Activated naive CD8-positive, alpha-beta T cell treated with anti-CD3 and anti-CD28 coated beads, Interleukin-2, amount 50 U/mL, for 16 hours (primary cell): ENCODE measurements around the gene COL19A1.
"Not testable (repeated sequence)": the region's sequence is repeated elsewhere in the genome, so short reads cannot be mapped to it uniquely, and the experiment has no call there.

Experiments used
- DNase-seq: peaks from one replicate; pipeline ENCODE4 v3.0.0-alpha.2; 2020; ENCODE audit warnings: low read depth, low spot score

Gene COL19A1

GRCh38 chr6:69958978-69959377 lies 92.6 kb downstream of the COL19A1 start:
- no peak for DNase-seq

DNA sequence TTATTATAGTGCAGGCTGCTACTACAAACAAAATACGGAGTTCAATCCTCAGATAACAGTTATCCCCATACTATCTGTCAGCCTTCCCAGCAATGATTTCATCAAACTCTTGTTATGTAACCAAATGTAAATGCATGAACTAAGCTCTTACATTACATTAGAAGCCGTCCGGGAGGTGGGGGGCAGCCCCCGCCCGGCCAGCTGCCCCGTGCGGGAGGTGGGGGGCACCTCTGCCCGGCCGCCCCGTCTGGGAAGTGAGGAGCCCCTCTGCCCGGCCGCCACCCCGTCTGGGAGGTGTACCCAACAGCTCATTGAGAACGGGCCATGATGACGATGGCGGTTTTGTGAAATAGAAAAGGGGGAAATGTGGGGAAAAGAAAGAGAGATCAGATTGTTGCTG lies 99.6 kb downstream of the COL19A1 start:
- not testable (repeated sequence) for DNase-seq

DNA sequence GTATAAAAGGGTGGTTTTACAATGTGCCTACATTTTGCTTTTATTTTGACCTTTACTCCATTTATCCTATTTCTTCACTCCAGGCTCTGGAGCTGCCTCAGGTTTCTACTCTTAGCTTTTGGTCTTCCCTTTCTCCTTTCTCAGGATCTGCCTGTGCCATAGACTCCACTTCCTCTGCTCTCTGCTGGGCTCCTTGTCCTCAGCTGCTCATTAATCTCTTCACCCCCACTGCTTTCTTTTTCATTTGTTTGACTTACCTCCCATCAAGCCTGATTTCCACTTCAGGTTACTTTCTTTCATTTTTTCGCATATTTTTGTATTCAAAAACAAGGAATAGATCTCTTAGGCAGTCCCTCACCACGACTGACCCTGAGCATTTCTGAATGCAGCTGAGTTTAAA lies 106.8 kb downstream of the COL19A1 start:
- no peak for DNase-seq

DNA sequence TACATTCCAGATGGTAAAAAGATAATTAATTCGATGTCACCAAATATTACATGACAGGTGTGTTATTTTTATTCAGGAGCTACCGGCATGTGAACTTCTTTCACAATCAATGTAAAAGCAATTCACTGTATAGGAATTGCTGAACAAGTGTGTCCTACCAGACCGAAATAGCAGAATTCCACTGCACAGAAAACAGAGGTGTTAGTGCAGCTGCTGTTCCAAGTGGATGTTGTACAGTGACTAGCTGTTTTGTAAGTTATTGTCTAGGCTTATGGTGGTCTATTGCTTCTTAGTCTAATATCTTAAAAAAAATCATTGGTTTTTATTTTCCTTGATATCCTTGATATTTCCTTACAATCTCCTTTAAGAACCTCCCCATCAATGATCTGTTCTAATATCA lies 107.4 kb downstream of the COL19A1 start:
- DNase-seq, result no peak

GRCh38 chr6:69974193-69974592 lies 107.8 kb downstream of the COL19A1 start:
- no peak for DNase-seq

DNA sequence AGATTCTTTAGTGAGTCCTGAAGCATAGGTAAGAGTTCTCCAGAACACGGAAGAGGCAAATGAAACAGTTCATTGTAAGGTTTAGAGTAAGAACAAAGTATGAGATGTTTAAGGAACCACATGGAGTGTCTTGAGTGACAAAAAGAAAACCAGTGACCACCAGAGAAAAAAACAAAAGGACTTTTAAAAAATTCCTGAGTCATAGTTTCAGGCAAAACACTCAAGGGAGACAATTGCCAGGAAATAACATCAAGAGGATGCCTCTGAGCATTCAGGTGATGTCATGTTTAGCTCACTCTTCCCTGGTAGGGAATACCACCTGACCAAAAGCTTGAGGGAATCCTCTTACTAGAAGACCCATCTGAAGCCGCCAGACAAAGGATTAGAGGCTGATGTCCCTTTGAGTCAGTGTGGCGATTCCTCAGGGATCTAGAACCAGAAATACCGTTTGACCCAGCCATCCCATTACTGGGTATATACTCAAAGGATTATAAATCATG lies 110.3 kb downstream of the COL19A1 start:
- DNase-seq, result no peak

DNA sequence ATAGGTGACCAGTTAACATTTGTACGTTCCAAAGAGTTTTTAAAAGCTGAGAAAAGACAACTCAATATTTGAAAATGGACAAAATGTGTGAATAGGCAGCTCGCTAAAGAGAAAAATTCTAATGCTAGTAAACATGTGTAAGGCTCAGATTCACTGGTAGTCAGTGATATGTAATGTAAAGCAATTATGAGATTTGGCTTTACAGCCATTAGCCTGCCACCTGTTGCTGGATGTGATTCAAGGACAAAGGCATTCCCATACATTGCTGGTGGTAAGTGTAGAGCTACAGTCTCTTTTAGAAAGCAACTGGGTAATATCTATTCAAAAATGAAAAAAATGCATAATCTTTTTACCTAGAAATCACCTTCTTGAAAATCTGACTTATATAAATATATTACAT lies 114.3 kb downstream of the COL19A1 start:
- no peak for DNase-seq

DNA sequence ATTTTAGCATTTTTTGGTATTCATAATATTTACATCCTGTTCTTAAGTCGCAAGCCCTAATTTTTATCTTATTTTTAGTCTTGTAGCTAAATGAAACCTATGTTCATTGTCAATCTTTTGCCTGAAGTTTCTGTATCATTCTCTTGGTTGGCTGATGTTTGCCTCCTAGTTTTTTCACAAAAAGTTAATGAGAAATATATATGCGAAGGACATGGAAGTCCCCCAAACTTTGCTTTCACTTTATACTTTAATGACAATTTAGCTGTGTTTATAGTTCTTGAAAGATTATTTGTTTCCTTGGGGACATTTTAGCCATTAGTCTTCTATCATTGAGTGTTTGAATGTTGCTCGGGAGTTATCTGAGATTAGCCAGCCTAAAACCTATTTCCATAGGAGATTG lies 118.2 kb downstream of the COL19A1 start:
- DNase-seq, result no peak

GRCh38 chr6:69985180-69985579 lies 118.8 kb downstream of the COL19A1 start:
- no peak for DNase-seq

- no peak for DNase-seq
Measured at GRCh38 chr6:69987550-69987949, 121.2 kb downstream of the COL19A1 start.

DNA sequence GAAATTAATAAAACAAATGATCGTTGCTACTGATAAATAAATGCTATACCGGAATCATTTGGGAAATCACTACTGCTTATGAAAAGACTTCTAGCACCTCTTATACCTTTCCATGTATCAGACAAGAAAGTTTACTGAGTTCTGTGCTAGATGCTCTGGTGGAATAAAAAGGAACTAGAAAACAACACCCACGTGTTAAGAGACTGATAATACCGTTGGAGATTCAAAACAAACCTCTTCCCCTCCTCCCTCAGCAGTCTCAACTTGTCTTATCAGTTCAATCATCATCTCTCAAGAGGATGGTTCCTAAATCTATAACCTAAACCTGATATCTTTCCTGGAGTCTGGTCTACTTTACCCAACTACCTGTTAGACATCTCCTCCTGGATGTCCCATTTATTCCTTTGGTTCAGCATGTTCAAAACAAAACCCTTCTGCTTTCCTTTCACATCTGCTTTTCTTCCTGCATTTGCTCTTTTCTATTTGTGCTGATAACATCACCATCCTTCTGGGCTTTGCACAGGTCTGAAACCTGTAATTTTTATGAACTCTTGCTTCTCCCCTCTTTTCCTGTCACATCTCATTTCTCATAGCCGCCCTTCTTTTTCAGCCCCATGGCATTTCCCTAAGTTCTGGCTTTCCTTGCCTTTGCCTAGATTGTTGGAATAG lies 122.2 kb downstream of the COL19A1 start:
- DNase-seq, result no peak

GRCh38 chr6:69994251-69994650 lies 127.9 kb downstream of the COL19A1 start:
- no peak for DNase-seq

GRCh38 chr6:70008189-70008588 lies 141.8 kb downstream of the COL19A1 start:
- no peak for DNase-seq

- not testable (repeated sequence) for DNase-seq
Measured at GRCh38 chr6:70010339-70010738, 144.0 kb downstream of the COL19A1 start.

DNA sequence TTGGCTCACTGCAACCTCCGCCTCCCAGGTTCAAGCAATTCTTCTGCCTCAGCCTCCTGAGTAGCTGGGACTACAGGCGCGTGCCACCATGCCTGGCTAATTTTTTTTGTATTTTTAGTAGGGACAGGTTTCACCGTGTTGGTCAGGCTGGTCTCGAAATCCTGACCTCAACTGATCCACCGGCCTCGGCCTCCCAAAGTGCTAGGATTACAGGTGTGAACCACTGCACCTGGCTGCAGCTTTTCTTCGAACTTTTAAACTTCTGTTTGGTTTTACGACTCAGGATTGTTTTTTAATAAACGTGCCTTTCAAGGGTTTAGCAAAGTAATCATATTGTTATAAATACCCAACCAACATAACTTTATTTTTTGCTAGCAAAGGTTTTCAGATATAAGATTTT lies 156.8 kb downstream of the COL19A1 start:
- DNase-seq, result not testable (repeated sequence)

DNA sequence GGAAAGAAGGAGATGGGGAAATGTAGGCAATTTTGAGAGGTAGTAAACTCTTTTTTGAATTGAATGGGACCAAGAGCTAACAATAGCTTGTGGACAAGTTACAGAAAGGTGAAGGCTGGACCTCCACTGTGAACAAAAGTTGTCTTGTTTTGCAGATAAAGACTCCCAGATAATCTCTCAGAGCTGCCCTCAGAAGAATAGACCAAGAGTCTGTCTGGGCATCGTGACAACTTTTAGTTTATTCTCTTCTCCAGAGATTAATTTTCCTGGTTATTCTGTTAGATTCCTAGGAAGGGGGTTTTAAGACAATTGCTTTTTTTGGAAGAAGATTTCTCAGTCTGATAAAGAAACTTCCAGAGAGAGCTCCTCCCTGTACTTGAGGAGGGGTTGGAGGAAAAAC lies 161.9 kb downstream of the COL19A1 start:
- DNase-seq, result no peak

GRCh38 chr6:70028926-70029325 lies 162.6 kb downstream of the COL19A1 start:
- DNase-seq, result no peak

- no peak for DNase-seq
Measured at GRCh38 chr6:70033781-70034180, 167.4 kb downstream of the COL19A1 start.

- DNase-seq, result no peak
Measured at GRCh38 chr6:70037445-70037844, 171.1 kb downstream of the COL19A1 start.

DNA sequence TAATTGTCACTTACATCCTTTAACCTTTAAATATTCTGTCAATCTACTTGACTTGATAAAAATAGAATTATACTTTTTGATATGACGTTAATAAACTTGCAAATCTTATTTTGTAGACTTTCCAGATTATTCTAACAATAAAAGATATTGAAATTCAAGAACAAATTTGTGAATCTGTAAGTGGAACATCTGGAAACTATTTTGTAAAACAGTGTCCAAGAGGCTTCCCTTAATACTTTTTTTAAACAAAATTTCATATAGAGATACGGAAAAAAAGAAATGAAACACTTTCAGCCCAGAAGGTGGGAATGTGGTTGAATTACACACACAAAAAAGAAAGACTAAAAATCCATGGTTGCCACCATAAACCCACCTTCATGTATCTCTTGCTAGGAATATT lies 174.4 kb downstream of the COL19A1 start:
- DNase-seq, result no peak

GRCh38 chr6:70041411-70041810 lies 175.1 kb downstream of the COL19A1 start:
- no peak for DNase-seq

GRCh38 chr6:70045413-70045812 lies 179.1 kb downstream of the COL19A1 start:
- no peak for DNase-seq

- no peak for DNase-seq
Measured at GRCh38 chr6:70051197-70052124, 185.1 kb downstream of the COL19A1 start.
